ENCODE measurements around the gene PRRX2.

- TF ChIP-seq CTCF (tag by site-specific recombination; IDR thresholded peaks at IDR 0.05) (no peak), ZNF112 (tag by site-specific recombination; IDR thresholded peaks at IDR 0.05) (no peak)
These were observed 32.9 kb downstream of the PRRX2 start for GRCh38 chr9:129698254-129698757.

Data from HEK293 (cell line).